NK-92 treated with Interleukin-12 subunit alpha and Interleukin-12 subunit beta, amount 100 ng/mL, for 24 hours (cell line): ENCODE results near the gene CPNE7.

Experiments
- DNase-seq: peaks from one replicate; lab custom pipeline; 2025; lab: John Stamatoyannopoulos, UW

CPNE7 gene

DNA sequence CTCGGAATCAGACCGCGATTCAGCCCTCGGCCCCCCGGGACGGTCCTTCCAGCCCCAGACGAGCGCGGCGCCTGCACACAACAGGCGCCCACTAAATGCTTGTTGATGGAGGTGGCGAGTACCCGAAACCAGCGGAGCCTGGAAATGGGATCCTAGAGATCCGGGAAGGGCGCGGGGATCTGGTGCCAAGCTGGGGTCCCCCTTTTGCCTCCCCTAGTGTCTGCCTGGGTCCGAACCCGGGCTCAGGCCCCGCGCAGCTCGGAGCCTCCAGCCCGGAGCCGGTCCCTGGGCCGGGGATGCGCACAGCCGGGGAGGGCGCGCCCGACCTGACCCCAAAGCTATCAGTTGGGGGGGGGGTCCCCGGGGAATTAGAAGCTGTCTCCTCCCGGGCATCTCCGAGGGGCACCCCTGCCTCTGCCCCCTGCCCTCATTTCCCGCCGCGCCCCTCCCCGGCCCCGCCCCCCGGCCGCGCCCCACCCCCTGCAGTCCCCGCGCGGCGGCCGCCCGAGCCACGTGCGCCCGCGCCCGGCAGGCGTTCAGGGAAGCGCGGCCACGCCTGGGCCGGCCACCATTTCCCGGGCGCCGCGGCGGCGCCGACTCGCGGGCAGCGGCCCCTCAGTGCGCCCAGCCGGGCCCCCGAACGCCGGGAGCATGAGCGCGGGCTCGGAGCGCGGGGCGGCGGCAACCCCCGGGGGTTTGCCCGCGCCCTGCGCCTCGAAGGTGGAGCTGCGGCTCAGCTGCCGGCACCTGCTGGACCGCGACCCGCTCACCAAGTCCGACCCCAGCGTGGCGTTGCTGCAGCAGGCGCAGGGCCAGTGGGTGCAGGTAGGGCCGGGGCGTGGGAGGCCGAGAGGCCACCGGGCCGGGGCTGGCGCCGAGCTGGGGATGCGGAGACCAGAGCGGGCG is at the start of gene CPNE7:
Gene CPNE7 (plus strand): TSS at position 512 of the 906 bp plus-strand sequence. CDS start 140 bp downstream, at position 652.
- no peak for DNase-seq

DNA sequence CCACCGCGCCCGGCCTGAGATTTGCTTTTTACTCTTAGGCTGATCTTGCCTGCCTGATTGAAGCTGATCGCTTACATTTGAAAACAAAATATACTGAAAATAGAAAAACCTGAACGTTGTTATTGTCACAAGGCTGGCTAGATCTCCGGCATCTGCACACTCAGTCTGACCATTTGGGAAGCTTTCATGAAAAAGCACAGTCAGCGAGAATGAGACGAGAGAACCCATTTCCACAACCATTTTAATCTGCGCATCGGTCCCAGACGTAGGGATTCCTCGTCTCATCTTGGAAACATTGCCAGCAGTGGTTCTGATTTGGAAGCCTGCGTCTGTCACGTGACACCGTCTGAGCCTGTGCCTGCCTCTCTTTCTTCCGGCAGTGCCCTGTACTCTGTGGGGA is 46.5 kb upstream of the CPNE7 start:
- no peak for DNase-seq

DNA sequence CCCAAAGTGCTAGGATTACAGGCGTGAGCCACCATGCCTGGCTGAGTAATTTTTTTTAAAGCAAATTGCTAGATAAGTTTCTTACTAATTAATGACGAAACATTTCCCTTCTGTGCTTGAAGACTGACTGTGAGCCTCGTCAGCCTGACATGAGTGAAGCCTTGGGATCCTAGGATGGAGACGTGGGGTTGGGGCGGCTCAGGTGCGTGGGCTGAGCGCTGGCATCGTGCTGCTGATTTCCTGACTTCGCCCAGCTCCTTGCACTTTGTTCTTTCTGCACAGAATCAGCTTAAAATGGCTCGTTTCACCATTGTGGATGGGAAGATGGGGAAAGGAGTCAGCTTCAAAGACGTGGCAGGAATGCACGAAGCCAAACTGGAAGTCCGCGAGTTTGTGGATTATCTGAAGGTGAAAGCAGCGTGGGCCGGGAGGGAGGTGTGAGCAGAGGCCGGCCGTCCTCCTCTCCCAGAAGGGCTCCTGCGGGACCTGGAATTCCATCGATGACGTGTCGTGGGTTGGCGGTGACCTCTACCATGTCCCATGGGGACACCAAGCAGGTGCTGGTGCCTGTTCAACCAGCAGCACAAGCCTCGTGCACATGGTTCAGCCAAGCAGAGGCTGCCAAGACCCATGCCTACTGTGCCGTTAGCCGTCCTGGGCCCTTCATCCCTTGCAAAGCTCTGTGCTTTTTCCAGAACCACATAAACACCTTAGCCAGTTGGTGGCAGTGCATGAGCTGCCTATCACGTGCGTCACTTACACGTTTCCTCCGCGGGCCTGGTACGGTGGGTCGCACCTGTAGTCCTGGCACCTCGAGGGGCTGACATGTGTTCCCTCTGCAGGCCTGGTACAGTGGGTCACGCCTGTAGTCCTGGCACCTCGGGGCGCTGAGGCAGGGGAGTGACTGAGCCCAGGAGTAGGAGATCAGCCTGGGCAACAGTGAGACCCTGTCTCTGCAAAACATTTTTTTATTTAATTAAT is 44.9 kb upstream of the CPNE7 start:
- DNase-seq: no peak

DNA sequence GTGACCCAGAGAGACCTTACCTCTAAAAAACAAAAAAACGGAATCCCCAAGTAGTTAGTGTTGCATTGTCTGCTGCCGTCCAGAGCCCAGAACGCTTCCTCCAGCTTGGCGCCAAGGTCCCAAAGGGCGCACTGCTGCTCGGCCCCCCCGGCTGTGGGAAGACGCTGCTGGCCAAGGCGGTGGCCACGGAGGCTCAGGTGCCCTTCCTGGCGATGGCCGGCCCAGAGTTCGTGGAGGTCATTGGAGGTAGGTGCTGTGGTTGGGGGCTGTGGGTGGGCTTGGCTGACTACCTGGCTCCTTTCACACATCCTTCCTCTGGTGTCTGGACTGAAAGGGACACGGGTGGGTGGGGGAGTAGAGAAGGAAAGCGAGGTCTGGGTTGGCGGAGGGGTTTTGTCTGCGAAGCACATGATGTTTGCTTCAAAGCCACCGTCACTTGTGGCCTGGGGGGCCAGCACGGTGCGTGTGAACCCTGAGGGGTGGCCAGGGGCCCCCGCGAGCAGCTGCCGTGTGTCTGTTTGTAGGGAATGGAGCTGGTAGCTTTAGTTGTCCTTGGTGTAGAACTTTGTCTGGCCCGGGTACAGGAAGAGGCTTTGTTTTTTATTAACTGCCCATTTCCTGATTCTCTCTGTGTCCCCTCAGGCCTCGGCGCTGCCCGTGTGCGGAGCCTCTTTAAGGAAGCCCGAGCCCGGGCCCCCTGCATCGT is 43.6 kb upstream of the CPNE7 start:
- DNase-seq: no peak

DNA sequence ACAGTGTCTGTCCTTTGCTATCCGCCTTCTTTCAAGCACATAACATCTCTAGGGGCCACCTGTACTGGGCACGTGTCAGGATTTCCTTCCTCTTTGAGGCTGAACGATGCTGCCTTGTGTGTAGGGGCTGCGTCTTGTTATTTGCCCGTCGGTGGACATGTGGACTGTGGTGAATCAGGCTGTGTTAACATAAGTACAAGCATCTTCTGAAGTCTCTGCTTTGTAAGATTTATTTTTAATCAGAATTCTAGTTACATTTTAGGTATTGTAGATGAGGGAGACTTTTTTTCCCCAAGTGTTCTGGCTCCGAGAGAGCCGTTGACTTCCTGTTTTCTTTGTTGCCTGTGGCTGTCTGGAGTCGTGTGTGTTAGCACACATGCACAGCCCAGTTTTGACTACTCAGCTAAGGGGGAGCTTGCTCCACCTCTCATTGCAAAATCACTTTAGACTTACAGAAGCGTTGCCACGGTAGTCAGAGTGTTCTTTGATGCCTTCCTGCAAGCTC is 41.3 kb upstream of the CPNE7 start:
- DNase-seq: no peak

DNA sequence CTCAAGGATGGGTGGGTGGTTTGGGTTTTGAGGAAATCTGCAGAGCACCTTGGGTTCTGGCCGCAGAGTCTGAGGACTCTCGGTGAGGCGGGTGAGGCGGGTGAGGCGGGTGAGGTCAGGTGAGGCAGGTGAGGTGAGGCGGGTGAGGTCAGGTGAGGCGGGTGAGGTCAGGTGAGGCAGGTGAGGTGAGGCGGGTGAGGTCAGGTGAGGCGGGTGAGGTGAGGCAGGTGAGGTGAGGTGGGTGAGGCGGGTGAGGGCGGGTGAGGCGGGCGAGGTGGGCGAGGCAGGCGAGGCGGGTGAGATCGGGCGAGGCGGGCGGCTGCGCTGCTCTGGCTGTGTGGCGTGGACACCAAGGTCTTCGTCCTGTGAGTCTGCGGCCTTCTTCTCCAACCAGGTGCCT is 39.2 kb upstream of the CPNE7 start:
- DNase-seq: no peak

DNA sequence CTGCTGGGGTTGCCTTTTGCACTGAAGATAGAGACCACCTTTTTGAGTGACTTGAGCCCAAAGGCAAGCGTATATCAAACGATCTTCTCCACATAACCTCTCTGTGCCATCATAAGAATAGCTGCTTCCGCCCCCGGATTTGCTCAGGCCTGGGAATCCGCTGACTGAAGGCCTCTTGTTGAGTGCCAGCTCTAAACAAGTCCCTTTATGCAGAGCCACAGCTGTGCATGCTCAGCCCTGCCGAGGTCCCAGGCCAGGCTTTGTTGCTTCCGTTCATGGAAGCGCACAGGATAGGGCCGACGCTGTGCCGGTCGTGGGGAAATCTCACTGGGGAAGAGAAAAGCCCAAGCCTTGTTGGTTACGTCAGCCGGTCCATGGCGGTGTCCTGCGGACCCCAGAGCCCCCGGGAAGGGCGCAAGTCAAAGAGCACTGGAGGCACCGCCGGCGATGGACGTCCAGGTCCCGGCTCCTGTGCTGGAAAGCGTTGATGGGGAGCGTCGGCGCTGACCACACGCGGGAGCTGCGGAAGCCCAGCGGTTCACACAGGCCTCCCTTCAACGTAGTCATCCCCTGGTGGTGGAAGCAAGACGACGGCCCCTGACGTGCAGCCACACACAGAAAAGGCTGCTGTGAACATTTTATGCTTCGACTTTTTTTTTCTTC is 38.5 kb upstream of the CPNE7 start:
- no peak for DNase-seq

DNA sequence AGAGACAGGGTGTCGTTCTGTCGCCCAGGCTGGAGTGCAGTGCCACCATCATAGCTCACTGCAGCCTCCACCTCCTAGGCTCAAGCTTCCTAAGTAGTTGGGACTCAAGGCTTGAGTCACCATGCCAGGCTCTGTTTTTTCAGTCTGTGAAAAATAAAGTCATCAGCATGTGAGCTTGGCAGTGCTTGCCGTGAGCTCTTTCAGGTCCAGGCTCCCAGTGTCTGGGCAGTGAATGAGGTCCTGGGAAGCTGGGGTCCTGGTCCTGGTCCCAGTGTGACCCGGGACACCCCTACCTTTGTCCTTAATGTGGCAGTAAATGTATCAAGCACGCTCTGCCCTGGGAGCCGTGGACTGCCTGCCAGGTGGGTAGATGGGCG is 38.0 kb upstream of the CPNE7 start:
- no peak for DNase-seq

DNA sequence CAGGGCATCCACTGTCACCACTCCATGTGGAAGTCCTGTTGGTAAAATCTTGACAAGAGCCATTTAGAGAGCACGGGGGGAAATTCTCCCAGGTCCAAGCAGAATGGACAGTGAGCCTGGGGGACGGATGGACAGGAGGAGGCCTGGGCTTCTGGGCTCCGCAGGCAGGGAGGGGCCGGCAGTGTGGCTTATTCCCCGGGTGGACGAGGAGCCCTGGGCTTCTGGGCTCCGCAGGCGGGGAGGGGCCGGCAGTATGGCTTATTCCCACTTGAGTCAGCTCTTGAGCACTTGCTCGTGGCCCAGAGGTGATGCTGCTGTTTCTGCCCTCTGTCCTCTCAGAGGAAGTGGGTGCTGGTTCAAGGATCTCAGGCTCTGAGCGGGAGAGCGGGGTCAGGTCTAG is 37.3 kb upstream of the CPNE7 start:
- no peak for DNase-seq

DNA sequence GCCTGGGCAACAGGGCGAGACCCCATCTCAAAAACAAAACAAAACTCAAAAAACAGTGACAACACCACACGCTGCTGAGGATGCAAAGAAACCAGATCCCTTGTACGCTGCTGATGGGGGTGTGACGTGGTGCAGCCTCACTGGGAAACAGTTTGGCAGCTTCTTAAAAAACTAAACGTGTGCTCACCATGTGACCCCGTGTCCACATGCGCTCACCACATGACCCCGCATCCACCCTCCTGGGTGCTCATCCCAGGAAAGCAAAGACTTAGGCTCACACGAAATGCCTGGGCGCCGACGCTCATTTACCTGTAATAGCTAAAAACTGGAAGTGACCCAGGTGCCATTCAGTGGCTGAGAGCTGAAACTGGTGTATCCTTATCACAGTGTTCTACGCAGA is 35.0 kb upstream of the CPNE7 start:
- DNase-seq: no peak

DNA sequence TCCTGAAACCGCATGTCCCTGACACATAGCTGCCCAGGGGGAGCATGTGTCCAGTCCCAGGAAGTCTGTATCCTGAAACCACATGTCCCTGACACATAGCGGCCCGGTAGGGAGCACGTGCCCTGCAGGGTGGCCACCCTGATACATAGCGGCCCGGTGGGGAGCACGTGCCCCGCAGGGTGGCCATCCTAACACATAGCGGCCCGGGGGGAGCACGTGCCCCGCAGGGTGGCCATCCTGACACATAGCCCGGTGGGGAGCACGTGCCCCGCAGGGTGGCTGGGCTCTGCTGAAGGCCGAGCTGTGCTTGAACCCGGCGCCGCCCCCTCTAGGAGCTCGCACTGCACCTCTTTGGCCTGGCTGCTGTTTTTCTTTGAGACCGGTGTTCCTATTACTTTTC is 33.8 kb upstream of the CPNE7 start:
- no peak for DNase-seq

DNA sequence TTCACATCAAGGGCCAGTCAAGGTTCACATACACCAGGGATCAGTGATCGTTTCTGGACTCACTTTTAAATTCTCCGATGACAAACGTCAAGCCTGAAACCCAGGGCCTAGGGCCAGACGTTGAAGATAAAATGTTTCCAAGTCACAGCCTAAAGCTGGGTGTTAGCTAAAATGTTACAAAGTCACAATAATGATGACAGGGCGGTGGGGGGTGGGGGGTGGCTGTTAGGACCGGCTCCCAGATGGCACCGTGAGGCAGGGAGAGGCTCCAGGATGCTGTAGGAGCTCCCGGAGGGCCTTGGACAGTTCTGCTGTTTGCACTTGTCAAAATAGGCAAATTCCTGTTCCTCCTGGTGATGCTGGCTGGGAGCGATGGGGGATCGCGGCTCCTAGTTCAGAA is 31.4 kb upstream of the CPNE7 start:
- DNase-seq: no peak

DNA sequence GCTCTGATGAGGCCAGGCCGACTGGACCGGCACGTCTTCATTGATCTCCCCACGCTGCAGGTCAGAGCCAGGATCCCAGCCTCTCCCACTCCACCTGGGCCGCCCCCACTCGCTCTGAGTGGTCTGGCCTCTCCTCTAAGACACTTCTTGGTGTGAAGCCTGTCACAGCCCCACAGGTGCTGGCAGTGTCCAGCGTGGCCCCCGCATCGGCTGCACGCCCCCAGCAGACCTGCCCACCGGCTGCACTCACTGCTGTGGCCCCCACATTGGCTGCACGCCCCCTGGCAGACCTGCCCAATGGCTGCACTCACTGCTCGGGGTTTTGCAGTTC is 30.9 kb upstream of the CPNE7 start:
- no peak for DNase-seq

DNA sequence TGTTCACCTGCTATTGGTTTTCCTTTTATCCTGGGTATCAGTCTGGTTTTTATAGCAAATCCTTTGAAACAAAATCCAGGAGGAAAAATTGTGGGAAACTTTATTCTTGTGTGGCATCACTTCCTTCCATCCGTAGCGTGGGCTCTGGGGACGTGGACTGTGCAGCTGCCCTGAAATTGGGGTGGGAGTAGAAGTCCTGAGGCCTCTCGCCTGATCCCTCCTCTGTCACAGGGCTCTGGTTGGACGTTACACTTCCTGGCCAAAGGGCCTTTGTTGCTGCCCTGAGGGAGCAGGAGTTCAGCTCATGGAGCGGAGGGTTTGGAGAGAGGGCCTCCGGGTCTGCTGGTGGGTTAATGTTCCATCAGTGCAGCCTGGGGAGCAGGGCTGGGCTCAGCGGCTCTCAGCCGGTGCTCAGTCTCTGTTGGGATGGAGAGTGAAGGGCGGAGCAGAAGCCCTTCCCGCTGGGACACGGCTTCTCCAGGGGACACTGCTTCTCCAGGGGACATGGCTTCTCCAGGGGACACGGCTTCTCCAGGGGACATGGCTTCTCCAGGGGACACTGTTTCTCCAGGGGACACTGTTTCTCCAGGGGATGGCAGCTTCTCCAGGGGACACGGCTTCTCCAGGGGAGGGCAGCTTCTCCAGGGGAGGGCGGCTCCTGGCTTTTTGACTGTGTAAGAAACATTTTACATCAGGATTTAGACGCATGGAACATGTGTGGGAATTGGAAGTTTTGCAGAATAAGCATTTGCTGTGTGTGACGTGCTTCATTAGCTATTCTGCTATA is 30.3 kb upstream of the CPNE7 start:
- no peak for DNase-seq

DNA sequence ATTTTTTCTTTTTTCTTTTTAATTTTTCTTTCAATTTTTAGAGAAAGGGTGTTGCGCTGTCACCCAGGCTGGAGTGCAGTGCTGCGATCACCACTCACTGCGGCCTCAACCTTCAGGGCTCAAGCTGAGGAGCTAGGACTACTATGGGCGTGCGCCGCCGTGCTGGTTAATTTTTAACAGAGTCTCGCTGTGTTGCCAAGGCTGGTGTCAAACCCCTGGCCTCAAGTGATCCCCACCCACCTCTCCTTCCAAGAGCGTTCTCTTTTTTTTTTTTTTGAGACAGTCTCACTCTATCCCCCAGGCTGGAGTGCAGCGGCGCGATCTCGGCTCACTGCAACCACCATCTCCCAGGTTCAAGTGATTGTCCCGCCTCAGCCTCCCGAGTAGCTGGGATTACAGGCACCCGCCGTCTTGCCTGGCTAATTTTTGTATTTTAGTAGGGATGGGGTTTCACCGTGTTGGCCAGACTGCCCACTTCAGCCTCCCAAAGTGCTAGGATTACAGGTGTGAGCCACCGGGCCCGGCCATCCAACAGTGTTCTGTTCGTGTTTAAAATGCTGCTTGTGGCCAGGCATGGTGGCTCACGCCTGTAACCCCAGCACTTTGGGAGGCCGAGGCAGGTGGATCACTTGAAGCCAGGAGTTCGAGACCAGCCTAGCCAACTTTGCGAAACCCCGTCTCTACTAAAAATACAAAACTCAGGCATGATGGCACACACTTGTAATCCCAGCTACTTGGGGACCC is 29.6 kb upstream of the CPNE7 start:
- DNase-seq: no peak

DNA sequence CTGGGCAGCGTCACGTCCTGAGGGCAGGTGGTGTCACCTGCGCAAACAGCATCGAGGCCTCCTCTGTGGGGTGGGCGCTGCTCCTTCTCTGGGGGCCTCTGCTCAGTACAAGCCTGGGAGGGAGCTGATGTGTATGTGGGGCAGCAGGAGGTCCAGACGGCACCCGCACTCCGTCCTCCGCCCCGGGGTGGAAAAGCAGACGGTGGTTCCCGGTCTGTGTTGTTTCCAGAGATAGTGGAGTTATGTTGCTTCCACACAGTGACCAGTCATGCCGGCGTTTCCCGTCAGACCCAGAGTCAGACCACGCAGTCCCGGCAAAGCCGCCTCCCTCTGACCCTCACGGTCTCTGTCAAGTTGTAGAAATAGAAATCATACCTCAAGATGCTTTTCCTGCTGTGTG is 28.8 kb upstream of the CPNE7 start:
- DNase-seq: no peak

DNA sequence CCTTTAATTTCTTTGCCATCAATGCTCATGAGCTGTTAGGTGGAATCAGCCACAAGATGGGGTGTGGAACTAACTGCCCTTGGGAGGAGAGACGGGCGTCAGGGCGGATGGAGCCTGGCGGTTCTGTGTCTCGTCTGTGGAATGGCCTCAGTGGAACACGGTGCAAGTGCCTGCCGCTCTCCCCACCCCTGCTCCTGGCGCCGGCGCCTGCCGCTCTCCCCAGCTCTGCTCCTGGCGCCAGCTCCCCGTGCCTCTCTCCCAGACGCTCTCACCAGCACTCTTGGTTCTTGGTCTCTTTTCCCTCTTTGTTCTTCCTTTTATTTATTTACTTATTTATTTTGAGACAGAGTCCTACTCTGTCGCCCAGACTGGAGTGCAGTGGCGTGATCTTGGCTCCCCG is 28.3 kb upstream of the CPNE7 start:
- DNase-seq: no peak

DNA sequence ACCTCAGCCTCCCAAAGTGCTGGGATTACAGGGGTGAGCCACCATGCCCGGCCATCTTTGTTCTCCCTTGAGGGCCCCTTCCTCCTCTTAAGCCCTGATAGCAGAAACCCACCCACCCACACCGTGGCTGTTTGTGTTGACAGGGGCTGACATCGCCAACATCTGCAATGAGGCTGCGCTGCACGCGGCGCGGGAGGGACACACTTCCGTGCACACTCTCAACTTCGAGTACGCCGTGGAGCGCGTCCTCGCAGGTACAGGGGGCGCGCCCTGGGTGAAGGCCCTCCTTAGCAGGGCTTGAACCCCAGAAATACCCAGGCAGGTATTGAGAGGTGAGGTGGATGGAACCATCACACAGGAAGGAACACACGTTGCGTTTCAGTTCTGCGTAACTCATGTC is 27.7 kb upstream of the CPNE7 start:
- DNase-seq: no peak

DNA sequence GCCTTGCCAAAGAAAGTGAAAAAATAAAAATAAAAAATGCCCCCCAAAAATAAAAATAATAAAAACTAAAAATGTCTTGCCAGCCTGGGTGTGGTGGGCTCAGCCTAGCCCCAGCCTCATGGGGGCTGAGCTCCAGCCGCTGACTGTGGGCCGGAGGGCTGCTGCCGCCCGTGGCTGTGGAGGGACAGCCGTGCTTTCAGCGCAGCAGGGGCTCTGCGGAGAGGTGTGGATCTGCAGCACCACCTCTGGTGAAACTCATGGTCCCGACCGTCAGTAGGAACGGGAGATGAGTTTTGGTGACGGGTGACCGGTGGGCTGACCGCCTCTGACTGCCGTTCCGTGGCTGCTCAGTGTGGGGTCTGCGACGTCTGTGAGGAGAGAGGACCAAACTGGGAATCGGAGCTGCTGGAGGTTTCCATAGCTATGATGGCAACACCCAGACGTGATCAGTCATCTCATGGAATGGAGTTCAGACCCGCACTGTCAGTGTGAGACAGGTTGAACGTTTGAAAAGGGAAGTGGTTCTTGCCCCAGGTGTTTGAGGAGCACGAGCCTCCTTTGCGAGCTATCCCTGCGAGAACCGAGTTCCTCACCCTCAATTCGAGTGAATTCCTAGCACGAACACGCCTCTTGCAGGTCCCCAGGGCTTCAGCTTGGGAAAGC is 27.1 kb upstream of the CPNE7 start:
- DNase-seq: no peak
